Ascending aorta (tissue), 2 donors: ENCODE results near the gene F11. TPM values are rescaled to one million over a fixed set of nuclear protein-coding genes. Genes with fewer than 3 reads are reported as not detected.
"Not testable (repeated sequence)": the region's sequence is repeated elsewhere in the genome, so short reads cannot be mapped to it uniquely, and the experiment has no call there.

Experiments
- DNase-seq, 2 donors: peaks; one replicate each; pipeline ENCODE4 v3.0.0-alpha.2; 2019; ENCODE audit warnings: low spot score in 2 of 2
- H3K27ac ChIP-seq, 2 donors: fragments of 200-600 bp; sonication (generic); one replicate each; pipeline ENCODE4 v1.5.1; 2016 to 2017; ENCODE audit warnings: mild to moderate bottlenecking in 1 of 2
- H3K27me3 ChIP-seq: fragments of 200-600 bp; sonication (generic); one replicate; pipeline ENCODE4 v1.5.1; 2017
- H3K36me3 ChIP-seq, 2 donors: fragments of 200-600 bp; sonication (generic); one replicate each; pipeline ENCODE4 v1.5.1; 2016
- H3K4me1 ChIP-seq, 2 donors: fragments of 200-600 bp; sonication (generic); one replicate each; pipeline ENCODE4 v1.5.1; 2016 to 2017; ENCODE audit warnings: mild to moderate bottlenecking in 1 of 2
- H3K4me3 ChIP-seq, 2 donors: fragments of 200-600 bp; sonication (generic); one replicate each; pipeline ENCODE4 v1.5.1; 2016 to 2017; ENCODE audit warnings: mild to moderate bottlenecking in 1 of 2
- H3K9me3 ChIP-seq, 2 donors: fragments of 200-600 bp; sonication (generic); one replicate each; pipeline ENCODE4 v1.5.1; 2016
- intact Hi-C: fragments of 100-400 bp; cut with DNase I; formaldehyde crosslinking; loops from one replicate; pipeline ENCODE4 v1.15.1; 2023
- total RNA-seq: library from RNA; depleted of rRNA; stranded (reverse); fragments of >200 nt; gene quantifications from one replicate; pipeline ENCODE4 v1.1.0, GENCODE V29; 2016
- TF ChIP-seq, protein P1 (sequence below), 3 experiments: fragments of 200-600 bp in 2 of 3; fragments of 450-650 bp in 1 of 3; sonication (generic) in 2 of 3; IDR thresholded peaks; one replicate each; pipeline ENCODE4 v1.5.1; 2016 to 2019; ENCODE audit warnings: antibody characterized with exemption in 3 of 3, mild to moderate bottlenecking in 1 of 3, moderate library complexity in 1 of 3

The F11 gene
- total RNA-seq, 1 donor from 2014 or later, result not detected

GRCh38 chr4:186258216-186258811 lies 7.7 kb upstream of the F11 start:
- Histone ChIP-seq H3K36me3 (no peaks in the 10 kb centered on the region), H3K4me1 (no peaks in the 10 kb centered on the region), H3K4me3 (no peak overlapping the region), H3K9me3 (no peaks in the 10 kb centered on the region), H3K27ac (no peak overlapping the region), H3K27me3 (no peaks in the 10 kb centered on the region)
- no peak for DNase-seq
- intact Hi-C loops, result no loop called here
- TF ChIP-seq, protein P1, sequence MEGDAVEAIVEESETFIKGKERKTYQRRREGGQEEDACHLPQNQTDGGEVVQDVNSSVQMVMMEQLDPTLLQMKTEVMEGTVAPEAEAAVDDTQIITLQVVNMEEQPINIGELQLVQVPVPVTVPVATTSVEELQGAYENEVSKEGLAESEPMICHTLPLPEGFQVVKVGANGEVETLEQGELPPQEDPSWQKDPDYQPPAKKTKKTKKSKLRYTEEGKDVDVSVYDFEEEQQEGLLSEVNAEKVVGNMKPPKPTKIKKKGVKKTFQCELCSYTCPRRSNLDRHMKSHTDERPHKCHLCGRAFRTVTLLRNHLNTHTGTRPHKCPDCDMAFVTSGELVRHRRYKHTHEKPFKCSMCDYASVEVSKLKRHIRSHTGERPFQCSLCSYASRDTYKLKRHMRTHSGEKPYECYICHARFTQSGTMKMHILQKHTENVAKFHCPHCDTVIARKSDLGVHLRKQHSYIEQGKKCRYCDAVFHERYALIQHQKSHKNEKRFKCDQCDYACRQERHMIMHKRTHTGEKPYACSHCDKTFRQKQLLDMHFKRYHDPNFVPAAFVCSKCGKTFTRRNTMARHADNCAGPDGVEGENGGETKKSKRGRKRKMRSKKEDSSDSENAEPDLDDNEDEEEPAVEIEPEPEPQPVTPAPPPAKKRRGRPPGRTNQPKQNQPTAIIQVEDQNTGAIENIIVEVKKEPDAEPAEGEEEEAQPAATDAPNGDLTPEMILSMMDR (IDR thresholded peaks at IDR 0.05), result no peak

DNA sequence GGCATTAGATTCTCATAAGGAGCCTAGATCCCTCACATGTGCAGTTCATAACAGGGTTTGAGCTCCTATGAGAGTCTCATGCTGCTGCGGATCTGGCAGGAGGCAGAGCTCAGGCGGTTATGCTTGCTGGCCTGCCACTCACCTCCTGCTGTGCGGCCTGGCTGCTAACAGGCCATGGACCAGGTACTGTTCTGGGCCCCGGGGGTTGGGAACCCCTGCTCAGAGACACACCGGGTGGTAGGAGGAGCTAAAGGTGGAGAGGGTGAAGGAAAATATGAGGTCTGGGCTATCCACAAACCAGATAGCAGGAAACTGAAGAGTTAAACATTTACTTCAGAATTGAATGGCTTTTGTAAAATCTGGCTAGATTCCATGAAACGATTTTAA lies 5.9 kb upstream of the F11 start:
- no peaks in the 10 kb centered on the region for H3K9me3 ChIP-seq
- TF ChIP-seq, protein P1 (IDR thresholded peaks at IDR 0.05), result no peak
- no peak overlapping the region for H3K4me3 ChIP-seq
- H3K27ac ChIP-seq, result no peak overlapping the region
- H3K4me1 ChIP-seq, result no peaks in the 10 kb centered on the region
- no peak for DNase-seq
- no peaks in the 10 kb centered on the region for H3K27me3 ChIP-seq
- H3K36me3 ChIP-seq, result no peaks in the 10 kb centered on the region
- intact Hi-C loops, result no loop called here

DNA sequence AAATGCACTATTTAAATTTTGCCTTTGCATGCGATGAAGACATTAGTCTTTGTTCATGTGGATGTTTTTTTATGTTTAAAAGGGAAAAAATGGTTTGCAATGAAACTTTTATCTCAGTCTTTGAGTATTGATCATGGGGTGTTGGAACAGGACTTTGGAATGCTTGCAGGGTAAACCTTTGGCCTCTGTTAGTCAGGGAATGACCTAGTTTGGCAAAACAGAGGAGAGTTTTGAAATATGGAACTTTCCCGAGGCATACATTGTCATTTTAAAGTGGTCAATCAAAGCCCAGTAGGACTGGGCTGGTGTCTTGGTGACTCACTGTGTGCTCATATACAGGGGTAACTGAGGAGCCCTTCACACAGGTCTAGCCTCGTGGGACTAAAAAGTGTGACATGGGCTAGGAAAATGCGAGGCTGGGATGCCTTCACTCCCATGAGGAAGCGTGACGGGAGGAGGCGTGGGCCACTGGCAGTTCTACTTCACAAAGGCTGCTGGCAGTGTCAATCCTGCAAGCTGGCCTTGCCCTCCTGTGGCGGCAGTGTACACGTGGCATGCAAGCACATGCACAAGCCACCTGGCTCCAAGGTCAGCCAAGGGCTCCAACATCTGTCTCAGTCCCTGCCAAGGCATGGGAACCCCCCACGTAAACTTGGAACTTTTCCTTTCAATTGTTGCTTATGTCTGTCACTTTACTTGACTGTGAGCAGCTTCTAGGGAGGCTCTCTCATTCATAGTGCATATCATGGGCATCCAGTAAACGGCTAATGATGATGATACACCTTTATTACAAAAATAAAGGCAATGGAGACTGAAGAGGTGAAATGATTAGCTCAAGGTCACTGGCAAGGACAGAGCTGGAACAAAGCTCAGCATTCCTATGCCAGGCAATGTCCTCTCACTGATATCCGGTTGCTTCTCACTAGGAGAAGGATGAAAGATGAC lies 5.2 kb upstream of the F11 start:
- Histone ChIP-seq H3K9me3 (no peaks in the 10 kb centered on the region), H3K27ac (no peak overlapping the region), H3K4me1 (no peaks in the 10 kb centered on the region), H3K27me3 (no peaks in the 10 kb centered on the region), H3K4me3 (no peak overlapping the region), H3K36me3 (no peaks in the 10 kb centered on the region)
- TF ChIP-seq, protein P1 (IDR thresholded peaks at IDR 0.05), result no peak
- intact Hi-C loops, result no loop called here
- DNase-seq, result no peak

GRCh38 chr4:186264660-186265059 lies 1.3 kb upstream of the F11 start:
- H3K9me3 ChIP-seq, result no peaks in the 10 kb centered on the region
- no peak overlapping the region for H3K27ac ChIP-seq
- no peaks in the 10 kb centered on the region for H3K36me3 ChIP-seq
- no peaks in the 10 kb centered on the region for H3K4me1 ChIP-seq
- TF ChIP-seq, protein P1 (IDR thresholded peaks at IDR 0.05), result no peak
- H3K27me3 ChIP-seq, result no peaks in the 10 kb centered on the region
- H3K4me3 ChIP-seq, result no peak overlapping the region
- DNase-seq, result no peak
- intact Hi-C loops, result no loop called here

GRCh38 chr4:186265250-186265649 lies 739 bp upstream of the F11 start:
- H3K36me3 ChIP-seq, H3K27ac ChIP-seq, H3K4me3 ChIP-seq, H3K4me1 ChIP-seq, DNase-seq, H3K27me3 ChIP-seq, intact Hi-C loops, H3K9me3 ChIP-seq: not testable (repeated sequence)

DNA sequence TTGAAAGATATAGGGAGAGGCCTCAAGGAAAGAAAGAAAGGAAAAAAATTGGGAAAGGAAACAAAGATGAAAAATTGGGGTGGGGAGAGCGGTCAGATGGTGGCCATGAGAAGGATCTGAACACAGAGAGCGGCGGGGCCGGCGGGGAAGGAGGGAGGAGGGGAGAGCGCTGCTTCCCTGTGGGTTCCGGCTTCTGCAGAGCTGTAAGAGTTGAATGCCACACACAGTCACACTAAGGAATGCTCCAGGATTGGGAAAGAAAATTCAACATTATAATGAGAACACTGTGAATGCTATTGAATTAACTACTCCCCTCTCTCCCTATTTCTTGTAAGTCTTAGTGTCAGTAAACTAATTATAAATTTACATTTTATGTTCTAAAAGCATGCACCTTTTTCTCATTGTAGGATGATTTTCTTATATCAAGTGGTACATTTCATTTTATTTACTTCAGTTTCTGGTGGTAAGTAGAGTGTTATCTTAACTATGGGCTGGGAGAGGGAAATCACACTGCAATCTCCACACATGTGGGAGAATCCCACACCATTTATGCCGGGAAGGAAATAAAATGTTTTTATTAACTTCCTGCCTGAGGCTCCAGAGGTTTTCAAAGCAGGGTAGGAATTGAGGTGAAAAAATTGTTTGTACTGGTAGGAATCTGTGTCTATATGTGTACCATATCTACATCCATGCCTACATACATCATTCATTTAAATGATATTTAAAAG lies 904 bp downstream of the F11 start:
- intact Hi-C loops, result no loop called here
- Histone ChIP-seq H3K36me3 (no peaks in the 10 kb centered on the region), H3K27me3 (no peaks in the 10 kb centered on the region), H3K27ac (no peak overlapping the region), H3K9me3 (no peaks in the 10 kb centered on the region), H3K4me3 (no peak overlapping the region), H3K4me1 (no peaks in the 10 kb centered on the region)
- TF ChIP-seq, protein P1 (IDR thresholded peaks at IDR 0.05), result no peak
- DNase-seq, result no peak
